IMR-90 (cell line): ENCODE results near the gene PDRG1. TPM values are rescaled to one million over a fixed set of nuclear protein-coding genes. Genes with fewer than 3 reads are reported as not detected.

ENCODE experiments used
- ATAC-seq: fragments of 200-7000 bp; cut with Tn5 transposase; 2 replicates; pipeline ENCODE4 v1.9.1; 2020; ENCODE audit warnings: low read depth, mild to moderate bottlenecking, moderate library complexity
- BruUV-seq: library from RNA; stranded (reverse); fragments of 400-500 nt; replicated peaks from 2 replicates; lab custom pipeline; 2021; lab: Mats Ljungman, UMichigan
- CTCF ChIA-PET: fragments of 300-600 bp; formaldehyde crosslinking; extraction: SDS; loops from one replicate; lab custom pipeline; 2021; ENCODE audit warnings: antibody characterized with exemption; lab: Yijun Ruan, JAX
- POLR2A ChIA-PET: fragments of 300-600 bp; sonication (Branson Sonifier 250); formaldehyde crosslinking; loops from one replicate; lab custom pipeline; 2022; ENCODE audit warnings: antibody characterized with exemption; ENCODE audit not compliant: unreplicated experiment; lab: Charles Lee
- DNase-seq: peaks from one replicate; pipeline ENCODE4 v3.0.0; 2013
- H2AFZ ChIP-seq: replicated peaks from 2 replicates; pipeline ENCODE3; 2013; ENCODE audit warnings: low read length, mild to moderate bottlenecking; ENCODE audit not compliant: poor library complexity
- H2AK5ac ChIP-seq: 2 replicates; pipeline ENCODE4 v1.6.1; 2013; ENCODE audit warnings: low read depth, low read length, inconsistent platforms
- H2AK9ac ChIP-seq: replicated peaks from 2 replicates; pipeline ENCODE3; 2013; ENCODE audit warnings: mild to moderate bottlenecking, low read depth, low read length, moderate library complexity; ENCODE audit not compliant: poor library complexity
- H2BK120ac ChIP-seq: 2 replicates; pipeline ENCODE4 v1.6.1; 2013; ENCODE audit warnings: low read depth, low read length, inconsistent platforms
- H2BK15ac ChIP-seq: 3 replicates; pipeline ENCODE4 v1.6.1; 2013; ENCODE audit warnings: low read depth, low read length, inconsistent platforms
- H2BK20ac ChIP-seq: 2 replicates; pipeline ENCODE4 v1.6.1; 2013; ENCODE audit warnings: low read depth, mild to moderate bottlenecking, inconsistent platforms, low read length, moderate library complexity
- H2BK5ac ChIP-seq: 2 replicates; pipeline ENCODE4 v1.6.1; 2013; ENCODE audit warnings: mild to moderate bottlenecking, low read depth, low read length, inconsistent platforms; ENCODE audit not compliant: poor library complexity, severe bottlenecking
- H3K14ac ChIP-seq: replicated peaks from 2 replicates; pipeline ENCODE4 v1.6.1; 2013; ENCODE audit warnings: low read depth, low read length, inconsistent platforms
- H3K18ac ChIP-seq: 2 replicates; pipeline ENCODE4 v1.6.1; 2013; ENCODE audit warnings: low read depth, low read length, control low read depth
- H3K23ac ChIP-seq: 2 replicates; pipeline ENCODE4 v1.6.1; 2013; ENCODE audit warnings: low read depth, low read length, inconsistent platforms
- H3K27ac ChIP-seq: 2 replicates; pipeline ENCODE4 v1.5.1; 2013; ENCODE audit warnings: mild to moderate bottlenecking, control low read depth, low read length; ENCODE audit not compliant: insufficient read depth
- H3K27me3 ChIP-seq: 2 replicates; pipeline ENCODE4 v1.6.1; 2013; ENCODE audit warnings: low read length; ENCODE audit not compliant: control insufficient read depth, insufficient read depth
- H3K36me3 ChIP-seq: 2 replicates; pipeline ENCODE4 v1.6.1; 2013; ENCODE audit warnings: low read length, mixed read lengths; ENCODE audit not compliant: control insufficient read depth, insufficient read depth
- H3K4ac ChIP-seq: 2 replicates; pipeline ENCODE4 v1.6.1; 2013; ENCODE audit warnings: low read depth, low read length, inconsistent platforms
- H3K4me1 ChIP-seq: 2 replicates; pipeline ENCODE4 v1.6.1; 2013; ENCODE audit warnings: low read length, mixed read lengths; ENCODE audit not compliant: control insufficient read depth, insufficient read depth
- H3K4me2 ChIP-seq: 2 replicates; pipeline ENCODE4 v1.6.1; 2013; ENCODE audit warnings: low read depth, mild to moderate bottlenecking, control low read depth, low read length, moderate library complexity
- H3K4me3 ChIP-seq: 2 replicates; pipeline ENCODE4 v1.5.1; 2013; ENCODE audit warnings: low read depth, mild to moderate bottlenecking, control low read depth, low read length, moderate library complexity; ENCODE audit not compliant: insufficient read depth
- H3K56ac ChIP-seq: 2 replicates; pipeline ENCODE4 v1.6.1; 2013; ENCODE audit warnings: low read length, inconsistent platforms; ENCODE audit not compliant: insufficient read depth; ENCODE audit errors: extremely low read depth
- H3K79me1 ChIP-seq, 2 experiments: 2 replicates each; pipeline ENCODE4 v1.6.1; 2013; ENCODE audit warnings: low read length in 2 of 2, inconsistent platforms in 1 of 2, low read depth in 1 of 2
- H3K9ac ChIP-seq: 2 replicates; pipeline ENCODE4 v1.6.1; 2013; ENCODE audit warnings: low read depth, low read length, control low read depth
- H3K9me1 ChIP-seq: 2 replicates; pipeline ENCODE4 v1.6.1; 2013; ENCODE audit warnings: low read length, inconsistent platforms; ENCODE audit not compliant: insufficient read depth
- H3K9me3 ChIP-seq: 2 replicates; pipeline ENCODE4 v1.6.1; 2013; ENCODE audit warnings: low read length; ENCODE audit not compliant: control insufficient read depth, insufficient read depth
- H4K20me1 ChIP-seq: 2 replicates; pipeline ENCODE4 v1.6.1; 2013; ENCODE audit warnings: low read length, inconsistent platforms; ENCODE audit not compliant: insufficient read depth
- H4K5ac ChIP-seq: 2 replicates; pipeline ENCODE4 v1.6.1; 2013; ENCODE audit warnings: mild to moderate bottlenecking, low read depth, low read length, control low read depth
- H4K8ac ChIP-seq, 2 experiments: 2 replicates each; pipeline ENCODE4 v1.6.1; 2013; ENCODE audit warnings: low read depth in 2 of 2, low read length in 2 of 2, control low read depth in 1 of 2, inconsistent platforms in 1 of 2
- H4K91ac ChIP-seq: 2 replicates; pipeline ENCODE4 v1.6.1; 2013; ENCODE audit warnings: low read depth, low read length, inconsistent platforms; ENCODE audit not compliant: insufficient read depth
- CTCF ChIP-seq: conservative IDR thresholded peaks from 2 replicates; pipeline ENCODE4 v1.5.1; 2012; ENCODE audit warnings: mild to moderate bottlenecking, low read depth, low read length, improper control_type of control experiment
- ELK1 ChIP-seq: fragments of 150-350 bp; IDR thresholded peaks from 2 replicates; pipeline ENCODE4 v1.6.1; 2016; ENCODE audit warnings: low read depth, mild to moderate bottlenecking, low read length, moderate library complexity, borderline replicate concordance
- FOS ChIP-seq: fragments of 150-350 bp; IDR thresholded peaks from 2 replicates; pipeline ENCODE4 v1.6.1; 2016; ENCODE audit warnings: low read depth, low read length
- MAFK ChIP-seq: IDR thresholded peaks from 2 replicates; pipeline ENCODE4 v1.6.1; 2012; ENCODE audit warnings: low read depth, low read length, improper control_type of control experiment
- MAZ ChIP-seq: IDR thresholded peaks from 2 replicates; pipeline ENCODE4 v1.6.1; 2012; ENCODE audit warnings: low read depth, mild to moderate bottlenecking, low read length, improper control_type of control experiment, moderate library complexity, borderline replicate concordance
- MXI1 ChIP-seq: IDR thresholded peaks from 2 replicates; pipeline ENCODE4 v1.6.1; 2012; ENCODE audit warnings: low read depth, mild to moderate bottlenecking, low read length, moderate library complexity, borderline replicate concordance
- NFE2L2 ChIP-seq: fragments of 150-350 bp; IDR thresholded peaks from 2 replicates; pipeline ENCODE4 v1.6.1; 2016; ENCODE audit warnings: low read depth, mild to moderate bottlenecking, low read length
- POLR2A ChIP-seq: IDR thresholded peaks from 2 replicates; pipeline ENCODE4 v1.6.1; 2012; ENCODE audit warnings: mild to moderate bottlenecking, low read depth, low read length
- RAD21 ChIP-seq: IDR thresholded peaks from 2 replicates; pipeline ENCODE4 v1.6.1; 2012; ENCODE audit warnings: low read length, improper control_type of control experiment
- RFX5 ChIP-seq: IDR thresholded peaks from 2 replicates; pipeline ENCODE4 v1.8.0; 2012; ENCODE audit warnings: low read depth, mild to moderate bottlenecking, low read length, moderate library complexity
- SMC3 ChIP-seq: fragments of 150-350 bp; IDR thresholded peaks from 2 replicates; pipeline ENCODE4 v1.6.1; 2016; ENCODE audit warnings: low read depth, mild to moderate bottlenecking, antibody characterized with exemption, low read length, moderate library complexity
- WGBS, 2 experiments: methylation state at CpG; one replicate each; pipeline versions ENCODE4 v1.1.5 to v1.1.7; 2013; ENCODE audit warnings: missing lambda C conversion rate in 2 of 2; ENCODE audit not compliant: insufficient read length in 1 of 2; ENCODE audit errors: extremely low coverage in 2 of 2; 5-methylcytosine and 5-hydroxymethylcytosine counted together
- dilution Hi-C: fragments of 300-500 bp; cut with HindIII; formaldehyde crosslinking; loops from one replicate; pipeline ENCODE4 v1.14.3; 2018; ENCODE audit warnings: low sequenced_read_pairs; ENCODE audit not compliant: unreplicated experiment
- in situ Hi-C: fragments of 300-500 bp; cut with MboI; formaldehyde crosslinking; loops from 3 replicates; pipeline ENCODE4 v1.14.3; 2019; ENCODE audit warnings: low sequenced_read_pairs, inconsistent platforms, mixed read lengths
- intact Hi-C: fragments of 100-400 bp; cut with micrococcal nuclease; formaldehyde crosslinking; loops from 2 replicates; pipeline ENCODE4 v1.10.0; 2022
- polyA plus RNA-seq, 3 experiments: library from polyadenylated mRNA; depleted of rRNA; stranded (reverse); fragments of >200 nt; gene quantifications; 2 replicates each; pipeline ENCODE4 v1.2.3, GENCODE V29; 2012; ENCODE audit warnings: low replicate concordance in 1 of 3
- total RNA-seq: library from RNA; depleted of rRNA; stranded (reverse); fragments of >200 nt; gene quantifications from 2 replicates; pipeline ENCODE4 v1.2.3, GENCODE V29; 2012

The PDRG1 gene
- total and polyA plus RNA-seq, 2 of the 4 experiments (the other 2 are of a cell fraction) = 5.0 to 15.7 TPM

- Histone ChIP-seq H4K91ac (no peak overlapping the region), H3K9ac (no peak overlapping the region), H2BK20ac (no peak overlapping the region), H3K4ac (no peak overlapping the region), H2AK5ac (no peak overlapping the region), H2AK9ac (no peak overlapping the region), H3K4me3 (no peak overlapping the region), H3K27me3 (peaks cover 21% of the 10 kb centered on the region), H3K9me1 (no peaks in the 10 kb centered on the region; the same call in 1 of the 2 replicates), H4K5ac (no peak overlapping the region), H3K4me1 (no peaks in the 10 kb centered on the region), H3K14ac (no peak overlapping the region), H2AFZ (no peak overlapping the region), H3K79me1 (no peaks in the 10 kb centered on the region), H3K27ac (no peak overlapping the region), H4K8ac (no peak overlapping the region), H3K4me2 (no peak overlapping the region), H3K9me3 (no peaks in the 10 kb centered on the region), H3K23ac (no peak overlapping the region), H4K20me1 (no peaks in the 10 kb centered on the region), H2BK120ac (no peak overlapping the region), H2BK5ac (no peak overlapping the region), H3K36me3 (no peaks in the 10 kb centered on the region), H3K56ac (no peak overlapping the region), H2BK15ac (no peak overlapping the region), H3K18ac (no peak overlapping the region)
- ChIA-PET POLR2A (no interaction called here), CTCF (no interaction called here)
- DNase-seq (no peak), ATAC-seq (no peak)
- WGBS, 2 experiments = 50% methylated on average over 3 of the region's 5 CpGs; no CpG with 5 or more reads in 1 of the 2 experiments
- TF ChIP-seq NFE2L2 = no peak
- no peak for TF ChIP-seq SMC3
- TF ChIP-seq FOS = no peak
- TF ChIP-seq MAZ = no peak
- no peak for TF ChIP-seq RAD21
- no peak for TF ChIP-seq RFX5
- no peak for TF ChIP-seq CTCF
- TF ChIP-seq MXI1 = no peak
- no peak for TF ChIP-seq ELK1
- TF ChIP-seq MAFK = no peak
- no peak for TF ChIP-seq POLR2A
- in situ Hi-C loops = no loop called here
- intact Hi-C loops = no loop called here
- BruUV-seq = no TSS peak
- dilution Hi-C loops = no loop called here
Observed at GRCh38 chr20:31908016-31908415, 43.8 kb downstream of the PDRG1 start.
